A673 (cell line): ENCODE data around the gene JAGN1. TPM values are rescaled to one million over a fixed set of nuclear protein-coding genes. Genes with fewer than 3 reads are reported as not detected.
"Not testable (repeated sequence)": the region's sequence is repeated elsewhere in the genome, so short reads cannot be mapped to it uniquely, and the experiment has no call there.

Experiments used
- BruUV-seq: library from RNA; stranded (reverse); fragments of 400-500 nt; replicated peaks from 2 replicates; lab custom pipeline; 2021; lab: Mats Ljungman, UMichigan
- CTCF ChIA-PET: fragments of 300-600 bp; sonication (Branson Sonifier 250); formaldehyde crosslinking; loops from one replicate; lab custom pipeline; 2022; ENCODE audit warnings: antibody characterized with exemption; lab: Charles Lee
- POLR2A ChIA-PET: fragments of 300-600 bp; sonication (Branson Sonifier 250); formaldehyde crosslinking; loops from one replicate; lab custom pipeline; 2022; ENCODE audit warnings: antibody characterized with exemption; ENCODE audit not compliant: low non-redundant PET; lab: Charles Lee
- DNase-seq: peaks from one replicate; pipeline ENCODE4 v3.0.0-alpha.2; 2015; ENCODE audit warnings: low spot score
- H3K27ac ChIP-seq: fragments of 200-600 bp; sonication (generic); 2 replicates; pipeline ENCODE4 v1.5.1; 2016; ENCODE audit warnings: mixed run types, low read depth, mild to moderate bottlenecking, mixed read lengths, antibody characterized with exemption, low read length; ENCODE audit not compliant: poor library complexity, severe bottlenecking
- H3K27me3 ChIP-seq: fragments of 200-600 bp; sonication (generic); replicated peaks from 2 replicates; pipeline ENCODE4 v1.6.1; 2017; ENCODE audit warnings: mixed run types, low read depth, mild to moderate bottlenecking, mixed read lengths, antibody characterized with exemption, low read length; ENCODE audit not compliant: insufficient read depth, poor library complexity
- H3K36me3 ChIP-seq: fragments of 200-600 bp; sonication (generic); 2 replicates; pipeline ENCODE4 v1.6.1; 2016; ENCODE audit warnings: mixed run types, mild to moderate bottlenecking, mixed read lengths, antibody characterized with exemption, low read length; ENCODE audit not compliant: insufficient read depth, poor library complexity, severe bottlenecking
- H3K4me1 ChIP-seq: fragments of 200-600 bp; sonication (generic); 2 replicates; pipeline ENCODE4 v1.6.1; 2017; ENCODE audit warnings: mixed run types, mild to moderate bottlenecking, mixed read lengths, antibody characterized with exemption, low read length; ENCODE audit not compliant: insufficient read depth, poor library complexity, severe bottlenecking
- H3K4me3 ChIP-seq: fragments of 200-600 bp; sonication (generic); 2 replicates; pipeline ENCODE4 v1.5.1; 2016; ENCODE audit warnings: low read depth, mixed run types, mild to moderate bottlenecking, mixed read lengths, low read length; ENCODE audit not compliant: poor library complexity, severe bottlenecking
- H3K9me3 ChIP-seq: fragments of 200-600 bp; sonication (generic); 2 replicates; pipeline ENCODE4 v1.6.1; 2016; ENCODE audit warnings: mixed run types, low read depth, mild to moderate bottlenecking, mixed read lengths, antibody characterized with exemption, low read length; ENCODE audit not compliant: poor library complexity, severe bottlenecking
- CTCF ChIP-seq: fragments of 300-800, 200-600 bp; sonication (generic); conservative IDR thresholded peaks from 2 replicates; pipeline ENCODE4 v1.5.1; 2017; ENCODE audit warnings: low read depth, mild to moderate bottlenecking, antibody characterized with exemption, low read length, moderate library complexity, mixed read lengths
- EZH2 ChIP-seq: fragments of 200-600 bp; sonication (generic); IDR thresholded peaks from 2 replicates; pipeline ENCODE4 v1.6.1; 2017; ENCODE audit warnings: borderline replicate concordance, low read depth, mild to moderate bottlenecking, mixed read lengths, antibody characterized with exemption, low read length; ENCODE audit not compliant: poor library complexity, severe bottlenecking
- intact Hi-C: fragments of 100-400 bp; cut with micrococcal nuclease; formaldehyde crosslinking; loops from one replicate; pipeline ENCODE4 v1.10.0; 2022; ENCODE audit not compliant: unreplicated experiment
- total RNA-seq: library from RNA; stranded (reverse); gene quantifications from 2 replicates; pipeline ENCODE4 v1.2.3, GENCODE V29; 2021

JAGN1 gene
- total RNA-seq, 1 experiment from 2014 or later = 38.1 TPM

GRCh38 chr3:9869955-9870354 is 20.5 kb upstream of the JAGN1 start:
- no TSS peak for BruUV-seq
- CTCF ChIA-PET = no interaction called here
- TF ChIP-seq EZH2 (no peak), CTCF (no peak)
- Histone ChIP-seq H3K36me3 (no peaks in the 10 kb centered on the region), H3K27ac (no peak overlapping the region), H3K4me1 (no peaks in the 10 kb centered on the region), H3K4me3 (no peak overlapping the region), H3K27me3 (no peaks in the 10 kb centered on the region), H3K9me3 (no peaks in the 10 kb centered on the region)
- DNase-seq = no peak
- POLR2A ChIA-PET = no interaction called here
- intact Hi-C loops = no loop called here

- intact Hi-C loops = no loop called here
- no peak for DNase-seq
- CTCF ChIA-PET = interaction anchor here (0.7 kb wide), 1 partner anchor 140 kb away, joined by 5 read pairs; no protein-coding TSS in a partner anchor
- Histone ChIP-seq H3K4me3 (no peak overlapping the region), H3K36me3 (no peaks in the 10 kb centered on the region), H3K27me3 (no peaks in the 10 kb centered on the region), H3K4me1 (no peaks in the 10 kb centered on the region), H3K27ac (no peak overlapping the region), H3K9me3 (no peaks in the 10 kb centered on the region)
- POLR2A ChIA-PET = no interaction called here
- no peak for TF ChIP-seq EZH2
- TF ChIP-seq CTCF = no peak
- BruUV-seq = no TSS peak
Observed at GRCh38 chr3:9870978-9871377, 19.4 kb upstream of the JAGN1 start.

- CTCF ChIA-PET, BruUV-seq, POLR2A ChIA-PET: not testable (repeated sequence)
Observed at GRCh38 chr3:9872067-9872466, 18.3 kb upstream of the JAGN1 start.

GRCh38 chr3:9875448-9875847 is 15.0 kb upstream of the JAGN1 start:
- no peaks in the 10 kb centered on the region for H3K27me3 ChIP-seq
- no peak overlapping the region for H3K4me3 ChIP-seq
- no peak for DNase-seq
- no peaks in the 10 kb centered on the region for H3K9me3 ChIP-seq
- no peak overlapping the region for H3K27ac ChIP-seq
- no TSS peak for BruUV-seq
- H3K4me1 ChIP-seq = no peaks in the 10 kb centered on the region
- ChIA-PET CTCF (no interaction called here), POLR2A (interaction anchor here (0.6 kb wide), 1 partner anchor 166 kb away, joined by 4 read pairs; no protein-coding TSS in a partner anchor)
- no peak for TF ChIP-seq EZH2
- no peak for TF ChIP-seq CTCF
- no peaks in the 10 kb centered on the region for H3K36me3 ChIP-seq
- intact Hi-C loops = no loop called here

More at GRCh38 chr3:9872067-9872466, 18.3 kb upstream of the JAGN1 start:
- H3K9me3 ChIP-seq, intact Hi-C loops, H3K27ac ChIP-seq, DNase-seq, H3K36me3 ChIP-seq, H3K4me3 ChIP-seq, H3K4me1 ChIP-seq, H3K27me3 ChIP-seq: not testable (repeated sequence)

- DNase-seq, H3K4me1 ChIP-seq, POLR2A ChIA-PET, H3K36me3 ChIP-seq, H3K4me3 ChIP-seq, BruUV-seq, H3K27ac ChIP-seq, H3K27me3 ChIP-seq, CTCF ChIA-PET, H3K9me3 ChIP-seq, intact Hi-C loops: not testable (repeated sequence)
Observed at GRCh38 chr3:9876255-9876654, 14.2 kb upstream of the JAGN1 start.
